Measurements from ENCODE around the gene NAALADL2. TPM values are rescaled to one million over a fixed set of nuclear protein-coding genes. Genes with fewer than 3 reads are reported as not detected.

The NAALADL2 gene
- polyA plus RNA-seq, 2 of the 4 experiments (the other 2 are of a cell fraction): 0.09 to 0.28 TPM

- no peak overlapping the region for H3K27ac ChIP-seq
- H3K9me3 ChIP-seq: no peaks in the 10 kb centered on the region
- no peak for FAIRE-seq
- DNase-seq (ENCODE audit: low read depth in 1 of 2, low spot score in 1 of 2): peak in 1 of 2 experiments; percentile 17
- H3K4me1 ChIP-seq: 0 out of 3 replicates have a peak, but pooled peaks cover 6% of the 10 kb centered on the region
- 1% methylated on average over 3 of the region's 3 CpGs for WGBS (ENCODE audit: missing lambda C conversion rate)
- TF ChIP-seq EHF (CRISPR knock-in tag; IDR thresholded peaks at IDR 0.05) (no peak), POLR2A (IDR thresholded peaks at IDR 0.05; ENCODE audit: low read length) (no peak), CTCF (IDR thresholded peaks at IDR 0.05) (no peak), HEYL (CRISPR knock-in tag; IDR thresholded peaks at IDR 0.05) (no peak), MYC (IDR thresholded peaks at IDR 0.05; ENCODE audit: borderline replicate concordance, low read length) (no peak), MAX (IDR thresholded peaks at IDR 0.05) (no peak), ATOH8 (CRISPR knock-in tag; IDR thresholded peaks at IDR 0.05; ENCODE audit: low read depth) (no peak), ZNF302 (CRISPR knock-in tag; IDR thresholded peaks at IDR 0.05) (no peak), HDAC2 (IDR thresholded peaks at IDR 0.05) (no peak)
- ChIA-PET CTCF (no interaction called here), POLR2A (no interaction called here)
- H3K4me2 ChIP-seq: peak overlapping the region; percentile 51
- no peak overlapping the region for H3K4me3 ChIP-seq
- ATAC-seq: no peak; a peak in 1 of 6 replicates
These were observed 497.8 kb downstream of the NAALADL2 start for GRCh38 chr3:175356899-175357324.

GRCh38 chr3:175357758-175358157, 498.6 kb downstream of the NAALADL2 start:
- no peak for TF ChIP-seq PBX3 (IDR thresholded peaks at IDR 0.05)
- no peak for TF ChIP-seq CBX8 (IDR thresholded peaks at IDR 0.05)
- no peak for TF ChIP-seq NPAS2 (CRISPR knock-in tag; IDR thresholded peaks at IDR 0.05; ENCODE audit: borderline replicate concordance)
- no peak for TF ChIP-seq CHD4 (IDR thresholded peaks at IDR 0.05; ENCODE audit: borderline replicate concordance)
- TF ChIP-seq MAX (IDR thresholded peaks at IDR 0.05): no peak
- TF ChIP-seq RCOR1 (IDR thresholded peaks at IDR 0.05; ENCODE audit: low read depth, low read length): no peak
- no peak for TF ChIP-seq EP300 (IDR thresholded peaks at IDR 0.05)
- no peak for TF ChIP-seq JUNB (IDR thresholded peaks at IDR 0.05)
- TF ChIP-seq REST (IDR thresholded peaks at IDR 0.05): no peak
- TF ChIP-seq CTCF (IDR thresholded peaks at IDR 0.05): no peak
- TF ChIP-seq FOXS1 (CRISPR knock-in tag; IDR thresholded peaks at IDR 0.05): no peak
- no peak for TF ChIP-seq NR3C1 (IDR thresholded peaks at IDR 0.05)
- TF ChIP-seq USF2 (IDR thresholded peaks at IDR 0.05): no peak
- TF ChIP-seq FOSB (CRISPR knock-in tag; IDR thresholded peaks at IDR 0.05): no peak
- TF ChIP-seq ZSCAN20 (CRISPR knock-in tag; IDR thresholded peaks at IDR 0.05): no peak
- no peak for TF ChIP-seq TFCP2L1 (CRISPR knock-in tag; IDR thresholded peaks at IDR 0.05)
- no peak for TF ChIP-seq HDAC2 (IDR thresholded peaks at IDR 0.05)
- no peak for TF ChIP-seq ZFP36 (IDR thresholded peaks at IDR 0.05; ENCODE audit: borderline replicate concordance, partially characterized antibody)
- 78% methylated on average over 1 of the region's 1 CpG for WGBS (ENCODE audit: missing lambda C conversion rate)
- no peaks in the 10 kb centered on the region for H3K9me3 ChIP-seq
- H3K27ac ChIP-seq: no peak overlapping the region
- FAIRE-seq (no peak), DNase-seq (ENCODE audit: low read depth in 1 of 2, low spot score in 1 of 2) (no peak), ATAC-seq (no peak)
- POLR2A ChIA-PET: no interaction called here
- H3K4me2 ChIP-seq: peak overlapping the region; percentile 51; the same call in 1 of the 3 replicates
- H3K4me1 ChIP-seq: 0 out of 3 replicates have a peak, but pooled peaks cover 6% of the 10 kb centered on the region
- no peak overlapping the region for H3K4me3 ChIP-seq
- CTCF ChIA-PET: no interaction called here

Measured in A549 (cell line).